Hepatocyte (in vitro differentiated cells): ENCODE data around the gene NBAS. TPM values are rescaled to one million over a fixed set of nuclear protein-coding genes. Genes with fewer than 3 reads are reported as not detected.

Experiments used
- DNase-seq: peaks from one replicate; pipeline ENCODE4 v3.0.0-alpha.2; 2016; ENCODE audit warnings: low spot score
- H2AFZ ChIP-seq: fragments of 200-600 bp; sonication (generic); 2 replicates; pipeline ENCODE4 v1.6.0; 2016; ENCODE audit warnings: antibody characterized with exemption, mild to moderate bottlenecking
- H3K27ac ChIP-seq: fragments of 200-600 bp; sonication (generic); 2 replicates; pipeline ENCODE4 v1.5.1; 2016; ENCODE audit warnings: mild to moderate bottlenecking
- H3K27me3 ChIP-seq: fragments of 200-600 bp; sonication (generic); 2 replicates; pipeline ENCODE4 v1.6.1; 2016
- H3K36me3 ChIP-seq: fragments of 200-600 bp; sonication (generic); replicated peaks from 2 replicates; pipeline ENCODE4 v1.5.1; 2016; ENCODE audit warnings: low read depth; ENCODE audit not compliant: insufficient read depth
- H3K4me1 ChIP-seq: fragments of 200-600 bp; sonication (generic); 2 replicates; pipeline ENCODE4 v1.5.1; 2016; ENCODE audit warnings: mild to moderate bottlenecking, moderate library complexity; ENCODE audit not compliant: insufficient read depth
- H3K4me2 ChIP-seq: fragments of 200-600 bp; sonication (generic); 2 replicates; pipeline ENCODE4 v1.6.0; 2016
- H3K4me3 ChIP-seq: fragments of 200-600 bp; sonication (generic); 2 replicates; pipeline ENCODE4 v1.5.1; 2016; ENCODE audit warnings: mild to moderate bottlenecking
- H3K79me2 ChIP-seq: fragments of 200-600 bp; sonication (generic); 2 replicates; pipeline ENCODE4 v1.6.0; 2017; ENCODE audit warnings: mild to moderate bottlenecking
- H3K9me2 ChIP-seq: fragments of 200-600 bp; sonication (generic); replicated peaks from 2 replicates; pipeline ENCODE4 v1.6.0; 2017; ENCODE audit warnings: mild to moderate bottlenecking; ENCODE audit not compliant: insufficient read depth
- H3K9me3 ChIP-seq: fragments of 200-600 bp; sonication (generic); 2 replicates; pipeline ENCODE4 v1.5.1; 2016; ENCODE audit warnings: low read depth, mild to moderate bottlenecking
- H4K20me1 ChIP-seq: fragments of 200-600 bp; sonication (generic); 2 replicates; pipeline ENCODE4 v1.6.0; 2016; ENCODE audit warnings: mild to moderate bottlenecking; ENCODE audit not compliant: insufficient read depth, poor library complexity, severe bottlenecking
- CTCF ChIP-seq: fragments of 200-600 bp; sonication (generic); IDR thresholded peaks from 2 replicates; pipeline ENCODE4 v1.5.1; 2016; ENCODE audit warnings: antibody characterized with exemption, mild to moderate bottlenecking; ENCODE audit not compliant: poor library complexity
- EZH2 ChIP-seq: fragments of 200-600 bp; sonication (generic); IDR thresholded peaks from 2 replicates; pipeline ENCODE4 v1.6.1; 2016; ENCODE audit warnings: antibody characterized with exemption, mild to moderate bottlenecking, borderline replicate concordance
- EZH2phosphoT487 ChIP-seq: fragments of 200-600 bp; sonication (generic); IDR thresholded peaks from one replicate; pipeline ENCODE4 v1.6.1; 2018; ENCODE audit warnings: antibody characterized with exemption, mild to moderate bottlenecking, low read depth, moderate library complexity; ENCODE audit not compliant: unreplicated experiment, severe bottlenecking
- WGBS: methylation state at CpG from one replicate; pipeline ENCODE4 v1.1.6; 2016; ENCODE audit warnings: low lambda C conversion rate; ENCODE audit errors: missing lambda C conversion rate; 5-methylcytosine and 5-hydroxymethylcytosine counted together
- polyA plus RNA-seq: library from polyadenylated mRNA; unstranded; fragments of >200 nt; fragmentation: Nextera tagmentation; extraction: Ambion mirVana; gene quantifications from 2 replicates; pipeline ENCODE4 v1.2.1, GENCODE V29; 2016
- total RNA-seq: library from RNA; depleted of rRNA; stranded (reverse); fragments of >200 nt; gene quantifications from 2 replicates; pipeline ENCODE4 v1.2.3, GENCODE V29; 2014

The NBAS gene
- total and polyA plus RNA-seq, 2 experiments from 2014 or later, result 20.8 to 47.2 TPM

GRCh38 chr2:15243762-15244161 is 317.4 kb downstream of the NBAS start:
- DNase-seq, result peak; percentile 15
- H3K79me2 ChIP-seq, result no peaks in the 10 kb centered on the region
- H3K27me3 ChIP-seq, result no peaks in the 10 kb centered on the region
- no peak overlapping the region for H2AFZ ChIP-seq
- no peak for TF ChIP-seq EZH2phosphoT487
- no peaks in the 10 kb centered on the region for H4K20me1 ChIP-seq
- no peaks in the 10 kb centered on the region for H3K9me2 ChIP-seq
- H3K36me3 ChIP-seq, result no peaks in the 10 kb centered on the region
- no peak overlapping the region for H3K4me2 ChIP-seq
- 51% methylated on average over 6 of the region's 6 CpGs for WGBS
- H3K9me3 ChIP-seq, result no peaks in the 10 kb centered on the region
- no peak overlapping the region for H3K27ac ChIP-seq
- H3K4me1 ChIP-seq, result no peaks in the 10 kb centered on the region
- H3K4me3 ChIP-seq, result no peak overlapping the region

- no peak for TF ChIP-seq EZH2
- DNase-seq, result no peak
Measured at GRCh38 chr2:15242936-15243461, 318.1 kb downstream of the NBAS start.

GRCh38 chr2:15241929-15242328 is 319.2 kb downstream of the NBAS start:
- Histone ChIP-seq H3K27me3 (no peaks in the 10 kb centered on the region), H4K20me1 (no peaks in the 10 kb centered on the region), H3K27ac (no peak overlapping the region), H3K79me2 (no peaks in the 10 kb centered on the region), H3K4me3 (no peak overlapping the region), H3K4me2 (no peak overlapping the region), H3K9me3 (no peaks in the 10 kb centered on the region), H3K9me2 (no peaks in the 10 kb centered on the region), H2AFZ (no peak overlapping the region), H3K36me3 (no peaks in the 10 kb centered on the region), H3K4me1 (no peaks in the 10 kb centered on the region)
- TF ChIP-seq EZH2 (no peak), CTCF (no peak), EZH2phosphoT487 (no peak)
- DNase-seq, result no peak
- WGBS, result 90% methylated on average over 3 of the region's 3 CpGs

More at GRCh38 chr2:15242936-15243461, 318.1 kb downstream of the NBAS start:
- no peaks in the 10 kb centered on the region for H3K4me1 ChIP-seq
- H3K9me2 ChIP-seq, result no peaks in the 10 kb centered on the region
- H4K20me1 ChIP-seq, result no peaks in the 10 kb centered on the region
- no peaks in the 10 kb centered on the region for H3K27me3 ChIP-seq
- WGBS, result 73% methylated on average over 3 of the region's 3 CpGs
- no peak overlapping the region for H3K4me3 ChIP-seq
- H3K36me3 ChIP-seq, result no peaks in the 10 kb centered on the region
- no peaks in the 10 kb centered on the region for H3K9me3 ChIP-seq
- H3K27ac ChIP-seq, result no peak overlapping the region
- no peak overlapping the region for H2AFZ ChIP-seq
- no peaks in the 10 kb centered on the region for H3K79me2 ChIP-seq
- no peak overlapping the region for H3K4me2 ChIP-seq

GRCh38 chr2:15241201-15241600 is 319.9 kb downstream of the NBAS start:
- Histone ChIP-seq H4K20me1 (no peaks in the 10 kb centered on the region), H3K4me3 (no peak overlapping the region)
- 97% methylated on average over 1 of the region's 1 CpG for WGBS

More at GRCh38 chr2:15241201-15241600, 319.9 kb downstream of the NBAS start:
- Histone ChIP-seq H2AFZ (no peak overlapping the region), H3K4me1 (no peaks in the 10 kb centered on the region), H3K27ac (no peak overlapping the region), H3K79me2 (no peaks in the 10 kb centered on the region), H3K4me2 (no peak overlapping the region), H3K9me3 (no peaks in the 10 kb centered on the region), H3K9me2 (no peaks in the 10 kb centered on the region), H3K27me3 (no peaks in the 10 kb centered on the region), H3K36me3 (no peaks in the 10 kb centered on the region)
- TF ChIP-seq EZH2 (no peak), EZH2phosphoT487 (no peak), CTCF (no peak)
- DNase-seq, result no peak
